OCI-LY1 (cell line): ENCODE results near the gene CAVIN1.

Experiments
- H2AFZ ChIP-seq: fragments of 200-600 bp; sonication (generic), shearing (Covaris generic); 2 replicates; pipeline ENCODE4 v1.6.0; 2014; ENCODE audit warnings: antibody characterized with exemption, mild to moderate bottlenecking, low read length
- H3F3A ChIP-seq: fragments of 200-600 bp; sonication (generic), shearing (Covaris generic); 2 replicates; pipeline ENCODE4 v1.6.0; 2014; ENCODE audit warnings: mild to moderate bottlenecking, antibody characterized with exemption, low read length, moderate library complexity; ENCODE audit not compliant: insufficient read depth
- H3K27ac ChIP-seq: fragments of 200-600 bp; sonication (generic); 2 replicates; pipeline ENCODE4 v1.5.1; 2014; ENCODE audit warnings: low read length, mixed run types, mild to moderate bottlenecking, low read depth; ENCODE audit not compliant: poor library complexity, severe bottlenecking
- H3K27me3 ChIP-seq: fragments of 200-600 bp; sonication (generic); 2 replicates; pipeline ENCODE4 v1.6.0; 2014; ENCODE audit warnings: antibody characterized with exemption, mild to moderate bottlenecking, low read length, moderate library complexity; ENCODE audit not compliant: insufficient read depth
- H3K36me3 ChIP-seq: fragments of 200-600 bp; sonication (generic); 2 replicates; pipeline ENCODE4 v1.6.1; 2014; ENCODE audit warnings: mild to moderate bottlenecking, antibody characterized with exemption, low read length, moderate library complexity, mixed read lengths; ENCODE audit not compliant: insufficient read depth
- H3K4me1 ChIP-seq: fragments of 200-600 bp; sonication (generic); 2 replicates; pipeline ENCODE4 v1.5.1; 2014; ENCODE audit warnings: mild to moderate bottlenecking, low read length, moderate library complexity; ENCODE audit not compliant: insufficient read depth, severe bottlenecking
- H3K4me2 ChIP-seq: fragments of 200-600 bp; sonication (generic), shearing (Covaris generic); 2 replicates; pipeline ENCODE4 v1.6.1; 2014; ENCODE audit warnings: low read length
- H3K4me3 ChIP-seq: fragments of 200-600 bp; sonication (generic); 2 replicates; pipeline ENCODE4 v1.5.1; 2014; ENCODE audit warnings: low read length, low read depth, mild to moderate bottlenecking, mixed read lengths; ENCODE audit not compliant: poor library complexity, severe bottlenecking
- H3K79me2 ChIP-seq: fragments of 200-600 bp; shearing (Covaris generic); 2 replicates; pipeline ENCODE4 v1.6.1; 2016; ENCODE audit warnings: mixed run types, low read length, mixed read lengths; ENCODE audit not compliant: insufficient read depth
- H3K9ac ChIP-seq: fragments of 200-600 bp; sonication (generic), shearing (Covaris generic); 2 replicates; pipeline ENCODE4 v1.6.1; 2014; ENCODE audit warnings: mild to moderate bottlenecking, low read length, mixed read lengths
- H3K9me2 ChIP-seq: fragments of 200-600 bp; sonication (generic), shearing (Covaris generic); 2 replicates; pipeline ENCODE4 v1.6.1; 2014; ENCODE audit warnings: low read depth, mild to moderate bottlenecking, low read length, mixed read lengths
- H3K9me3 ChIP-seq: fragments of 200-600 bp; shearing (Covaris generic); 2 replicates; pipeline ENCODE4 v1.6.1; 2014; ENCODE audit warnings: low read length, mixed read lengths
- H4K20me1 ChIP-seq: fragments of 200-600 bp; sonication (generic), shearing (Covaris generic); 2 replicates; pipeline ENCODE4 v1.6.0; 2016; ENCODE audit warnings: mild to moderate bottlenecking, low read length; ENCODE audit not compliant: insufficient read depth
- CTCF ChIP-seq: fragments of 200-600 bp; sonication (generic), shearing (Covaris generic); IDR thresholded peaks from 2 replicates; pipeline ENCODE4 v1.5.1; 2017; ENCODE audit warnings: mild to moderate bottlenecking, antibody characterized with exemption, low read length, moderate library complexity, mixed read lengths
- EZH2 ChIP-seq: fragments of 200-600 bp; sonication (generic), shearing (Covaris generic); IDR thresholded peaks from 2 replicates; pipeline ENCODE4 v1.8.0; 2017; ENCODE audit warnings: borderline replicate concordance, mixed run types, mild to moderate bottlenecking, antibody characterized with exemption, low read length, moderate library complexity, mixed read lengths

Gene CAVIN1

GRCh38 chr17:42441371-42442195, 18.5 kb upstream of the CAVIN1 start:
- no peaks in the 10 kb centered on the region for H3K36me3 ChIP-seq
- H3K9ac ChIP-seq, result no peak overlapping the region
- H3K9me2 ChIP-seq, result no peaks in the 10 kb centered on the region
- no peak overlapping the region for H3K4me2 ChIP-seq
- H3F3A ChIP-seq, result no peaks in the 10 kb centered on the region
- no peaks in the 10 kb centered on the region for H4K20me1 ChIP-seq
- H3K4me1 ChIP-seq, result peaks cover 5% of the 10 kb centered on the region
- no peak overlapping the region for H2AFZ ChIP-seq
- TF ChIP-seq EZH2 (no peak), CTCF (no peak)
- H3K4me3 ChIP-seq, result no peak overlapping the region
- H3K27ac ChIP-seq, result no peak overlapping the region
- no peaks in the 10 kb centered on the region for H3K27me3 ChIP-seq
- H3K79me2 ChIP-seq, result no peaks in the 10 kb centered on the region
- H3K9me3 ChIP-seq, result no peaks in the 10 kb centered on the region

- no peaks in the 10 kb centered on the region for H3K79me2 ChIP-seq
- no peaks in the 10 kb centered on the region for H3K9me3 ChIP-seq
- no peak for TF ChIP-seq EZH2
- peak; percentile 41 for TF ChIP-seq CTCF
- no peak overlapping the region for H3K27ac ChIP-seq
- H3K27me3 ChIP-seq, result no peaks in the 10 kb centered on the region
- no peak overlapping the region for H3K9ac ChIP-seq
- peaks cover 5% of the 10 kb centered on the region for H3K4me1 ChIP-seq
- no peaks in the 10 kb centered on the region for H3K9me2 ChIP-seq
- H3K4me2 ChIP-seq, result no peak overlapping the region
- H3K36me3 ChIP-seq, result no peaks in the 10 kb centered on the region
- H4K20me1 ChIP-seq, result no peaks in the 10 kb centered on the region
- no peak overlapping the region for H3K4me3 ChIP-seq
- H2AFZ ChIP-seq, result no peak overlapping the region
- no peaks in the 10 kb centered on the region for H3F3A ChIP-seq
These were observed 15.8 kb upstream of the CAVIN1 start for GRCh38 chr17:42438600-42439567.

GRCh38 chr17:42436391-42436790, 13.3 kb upstream of the CAVIN1 start:
- H3F3A ChIP-seq, result no peaks in the 10 kb centered on the region
- H3K4me2 ChIP-seq, result no peak overlapping the region
- no peaks in the 10 kb centered on the region for H3K36me3 ChIP-seq
- H4K20me1 ChIP-seq, result no peaks in the 10 kb centered on the region
- no peaks in the 10 kb centered on the region for H3K9me3 ChIP-seq
- H3K27ac ChIP-seq, result no peak overlapping the region
- H3K27me3 ChIP-seq, result no peaks in the 10 kb centered on the region
- no peak for TF ChIP-seq EZH2
- no peak for TF ChIP-seq CTCF
- no peaks in the 10 kb centered on the region for H3K79me2 ChIP-seq
- H3K9me2 ChIP-seq, result no peaks in the 10 kb centered on the region
- no peak overlapping the region for H3K4me3 ChIP-seq
- no peak overlapping the region for H2AFZ ChIP-seq
- H3K4me1 ChIP-seq, result peaks cover 5% of the 10 kb centered on the region
- no peak overlapping the region for H3K9ac ChIP-seq
